HL-60 (cell line): ENCODE results near the gene LOXL1.

ENCODE experiments used
- GABPA ChIP-seq: IDR thresholded peaks from 2 replicates; pipeline ENCODE4 v1.6.1; 2012; ENCODE audit warnings: low read depth
- POLR2AphosphoS5 ChIP-seq: IDR thresholded peaks from 2 replicates; pipeline ENCODE4 v1.6.1; 2012; ENCODE audit warnings: low read depth
- SPI1 ChIP-seq: IDR thresholded peaks from 2 replicates; pipeline ENCODE4 v1.6.1; 2012; ENCODE audit warnings: low read depth, mild to moderate bottlenecking, borderline replicate concordance
- TF ChIP-seq, protein P1 (sequence below): IDR thresholded peaks from 2 replicates; pipeline ENCODE4 v1.6.1; 2012; ENCODE audit warnings: low read depth; ENCODE audit not compliant: insufficient replicate concordance
- TF ChIP-seq, protein P2 (sequence below): IDR thresholded peaks from one replicate; pipeline ENCODE4 v1.5.1; 2011; ENCODE audit warnings: low read length, control low read depth, inconsistent platforms; ENCODE audit not compliant: insufficient read depth

DNA sequence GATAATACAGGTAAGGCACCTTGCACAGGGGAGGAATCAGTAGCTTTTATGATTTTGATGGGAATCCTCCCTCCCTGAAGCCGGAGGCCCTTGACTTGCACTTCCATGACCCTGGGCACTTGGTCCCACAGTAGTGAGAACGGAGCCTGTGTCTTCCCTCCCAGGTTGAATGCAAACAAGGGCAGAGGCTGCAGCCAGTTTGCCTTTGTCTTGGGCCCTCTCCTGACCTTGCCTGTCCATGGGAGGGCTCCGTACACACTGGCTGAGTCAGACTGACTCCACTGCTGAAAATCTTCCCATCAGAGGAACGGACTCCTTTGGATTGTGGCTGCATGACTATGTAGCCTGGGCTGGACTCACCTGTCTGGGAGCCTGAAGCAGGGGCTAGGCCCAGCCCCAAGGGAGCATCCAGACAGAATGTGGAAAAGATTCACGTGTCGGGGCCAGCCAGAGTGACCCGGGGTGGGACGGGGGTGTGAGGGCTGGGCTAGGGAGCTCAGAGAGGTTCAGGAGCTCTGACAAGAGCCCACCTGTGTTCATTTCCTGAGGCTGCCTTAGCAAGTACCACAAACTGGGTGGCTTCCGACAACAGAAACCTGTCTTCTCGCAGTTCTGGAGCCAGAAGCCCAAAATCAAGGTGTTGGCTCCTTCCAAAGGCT lies 43.4 kb upstream of the LOXL1 start:
- TF ChIP-seq, protein P1, sequence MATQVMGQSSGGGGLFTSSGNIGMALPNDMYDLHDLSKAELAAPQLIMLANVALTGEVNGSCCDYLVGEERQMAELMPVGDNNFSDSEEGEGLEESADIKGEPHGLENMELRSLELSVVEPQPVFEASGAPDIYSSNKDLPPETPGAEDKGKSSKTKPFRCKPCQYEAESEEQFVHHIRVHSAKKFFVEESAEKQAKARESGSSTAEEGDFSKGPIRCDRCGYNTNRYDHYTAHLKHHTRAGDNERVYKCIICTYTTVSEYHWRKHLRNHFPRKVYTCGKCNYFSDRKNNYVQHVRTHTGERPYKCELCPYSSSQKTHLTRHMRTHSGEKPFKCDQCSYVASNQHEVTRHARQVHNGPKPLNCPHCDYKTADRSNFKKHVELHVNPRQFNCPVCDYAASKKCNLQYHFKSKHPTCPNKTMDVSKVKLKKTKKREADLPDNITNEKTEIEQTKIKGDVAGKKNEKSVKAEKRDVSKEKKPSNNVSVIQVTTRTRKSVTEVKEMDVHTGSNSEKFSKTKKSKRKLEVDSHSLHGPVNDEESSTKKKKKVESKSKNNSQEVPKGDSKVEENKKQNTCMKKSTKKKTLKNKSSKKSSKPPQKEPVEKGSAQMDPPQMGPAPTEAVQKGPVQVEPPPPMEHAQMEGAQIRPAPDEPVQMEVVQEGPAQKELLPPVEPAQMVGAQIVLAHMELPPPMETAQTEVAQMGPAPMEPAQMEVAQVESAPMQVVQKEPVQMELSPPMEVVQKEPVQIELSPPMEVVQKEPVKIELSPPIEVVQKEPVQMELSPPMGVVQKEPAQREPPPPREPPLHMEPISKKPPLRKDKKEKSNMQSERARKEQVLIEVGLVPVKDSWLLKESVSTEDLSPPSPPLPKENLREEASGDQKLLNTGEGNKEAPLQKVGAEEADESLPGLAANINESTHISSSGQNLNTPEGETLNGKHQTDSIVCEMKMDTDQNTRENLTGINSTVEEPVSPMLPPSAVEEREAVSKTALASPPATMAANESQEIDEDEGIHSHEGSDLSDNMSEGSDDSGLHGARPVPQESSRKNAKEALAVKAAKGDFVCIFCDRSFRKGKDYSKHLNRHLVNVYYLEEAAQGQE = no peak
- TF ChIP-seq, protein P2, sequence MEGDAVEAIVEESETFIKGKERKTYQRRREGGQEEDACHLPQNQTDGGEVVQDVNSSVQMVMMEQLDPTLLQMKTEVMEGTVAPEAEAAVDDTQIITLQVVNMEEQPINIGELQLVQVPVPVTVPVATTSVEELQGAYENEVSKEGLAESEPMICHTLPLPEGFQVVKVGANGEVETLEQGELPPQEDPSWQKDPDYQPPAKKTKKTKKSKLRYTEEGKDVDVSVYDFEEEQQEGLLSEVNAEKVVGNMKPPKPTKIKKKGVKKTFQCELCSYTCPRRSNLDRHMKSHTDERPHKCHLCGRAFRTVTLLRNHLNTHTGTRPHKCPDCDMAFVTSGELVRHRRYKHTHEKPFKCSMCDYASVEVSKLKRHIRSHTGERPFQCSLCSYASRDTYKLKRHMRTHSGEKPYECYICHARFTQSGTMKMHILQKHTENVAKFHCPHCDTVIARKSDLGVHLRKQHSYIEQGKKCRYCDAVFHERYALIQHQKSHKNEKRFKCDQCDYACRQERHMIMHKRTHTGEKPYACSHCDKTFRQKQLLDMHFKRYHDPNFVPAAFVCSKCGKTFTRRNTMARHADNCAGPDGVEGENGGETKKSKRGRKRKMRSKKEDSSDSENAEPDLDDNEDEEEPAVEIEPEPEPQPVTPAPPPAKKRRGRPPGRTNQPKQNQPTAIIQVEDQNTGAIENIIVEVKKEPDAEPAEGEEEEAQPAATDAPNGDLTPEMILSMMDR = no peak
- no peak for TF ChIP-seq GABPA
- TF ChIP-seq POLR2AphosphoS5 = no peak
- TF ChIP-seq SPI1 = no peak
